Duodenal mucosa (tissue), 2 donors: ENCODE results near the gene EXTL1.

Experiments
- H3K27ac ChIP-seq: one replicate; pipeline ENCODE4 v1.7.0; 2013; ENCODE audit warnings: low read depth, low read length
- H3K27me3 ChIP-seq, 2 donors: one replicate each; pipeline ENCODE4 v1.7.0; 2013; ENCODE audit warnings: low read length in 2 of 2, control low read depth in 1 of 2; ENCODE audit not compliant: insufficient read depth in 2 of 2, control insufficient read depth in 1 of 2
- H3K36me3 ChIP-seq, 2 donors: one replicate each; pipeline ENCODE4 v1.7.0; 2013; ENCODE audit warnings: low read length in 2 of 2, control low read depth in 1 of 2; ENCODE audit not compliant: insufficient read depth in 2 of 2, control insufficient read depth in 1 of 2
- H3K4me1 ChIP-seq, 2 donors: one replicate each; pipeline ENCODE4 v1.7.0; 2013; ENCODE audit warnings: low read length in 2 of 2, control low read depth in 1 of 2; ENCODE audit not compliant: insufficient read depth in 2 of 2, control insufficient read depth in 1 of 2
- H3K4me3 ChIP-seq, 2 donors: one replicate each; pipeline ENCODE4 v1.7.0; 2013; ENCODE audit warnings: low read length in 2 of 2, low read depth in 1 of 2
- H3K9ac ChIP-seq, 2 donors: one replicate each; pipeline ENCODE4 v1.7.0; 2013; ENCODE audit warnings: low read length in 2 of 2, low read depth in 1 of 2
- H3K9me3 ChIP-seq, 2 donors: one replicate each; pipeline ENCODE4 v1.7.0; 2013; ENCODE audit warnings: low read length in 2 of 2, control low read depth in 1 of 2; ENCODE audit not compliant: control insufficient read depth in 1 of 2

EXTL1 gene

GRCh38 chr1:26067432-26067911, 45.9 kb downstream of the EXTL1 start, which contains the start of gene TRIM63:
Gene TRIM63 (minus strand): TSS chr1:26067630. CDS start chr1:26067494, 136 bp downstream.
- Histone ChIP-seq H3K27ac (no peak within 1 kb of the TSS), H3K36me3 (no peaks in the 10 kb centered on the region), H3K4me1 (no peaks in the 10 kb centered on the region), H3K27me3 (peaks cover 0 to 6% of the 10 kb centered on the region in 2 donors), H3K9me3 (no peaks in the 10 kb centered on the region), H3K9ac (no peak within 1 kb of the TSS), H3K4me3 (no peak within 1 kb of the TSS)

- no peak overlapping the region for H3K27ac ChIP-seq
- no peak overlapping the region for H3K9ac ChIP-seq
- H3K27me3 ChIP-seq: peaks cover 0 to 5% of the 10 kb centered on the region in 2 donors
- H3K4me3 ChIP-seq: no peak overlapping the region
- no peaks in the 10 kb centered on the region for H3K4me1 ChIP-seq
- no peaks in the 10 kb centered on the region for H3K36me3 ChIP-seq
- H3K9me3 ChIP-seq: no peaks in the 10 kb centered on the region
Measured at GRCh38 chr1:26069941-26070295, 48.3 kb downstream of the EXTL1 start.

GRCh38 chr1:26070296-26070962, 48.9 kb downstream of the EXTL1 start:
- H3K27me3 ChIP-seq: peaks cover 0 to 5% of the 10 kb centered on the region in 2 donors
- H3K36me3 ChIP-seq: no peaks in the 10 kb centered on the region
- H3K9me3 ChIP-seq: no peaks in the 10 kb centered on the region
- peaks cover 0 to 1% of the 10 kb centered on the region in 2 donors for H3K4me1 ChIP-seq
- no peak overlapping the region for H3K4me3 ChIP-seq
- no peak overlapping the region for H3K9ac ChIP-seq
- H3K27ac ChIP-seq: no peak overlapping the region

- Histone ChIP-seq H3K27me3 (peaks cover 0 to 5% of the 10 kb centered on the region in 2 donors), H3K9ac (no peak overlapping the region), H3K4me1 (peaks cover 3 to 6% of the 10 kb centered on the region in 2 donors)
Measured at GRCh38 chr1:26070963-26071342, 49.4 kb downstream of the EXTL1 start.

GRCh38 chr1:26072305-26072704, 50.7 kb downstream of the EXTL1 start:
- Histone ChIP-seq H3K4me1 (peaks cover 8 to 9% of the 10 kb centered on the region in 2 donors), H3K27me3 (peaks cover 0 to 5% of the 10 kb centered on the region in 2 donors), H3K27ac (no peak overlapping the region)

More at GRCh38 chr1:26070963-26071342, 49.4 kb downstream of the EXTL1 start:
- Histone ChIP-seq H3K27ac (no peak overlapping the region), H3K36me3 (no peaks in the 10 kb centered on the region), H3K4me3 (no peak overlapping the region), H3K9me3 (no peaks in the 10 kb centered on the region)

GRCh38 chr1:26075421-26076144, 54.0 kb downstream of the EXTL1 start:
- Histone ChIP-seq H3K9ac (no peak overlapping the region), H3K4me3 (no peak overlapping the region)

More at GRCh38 chr1:26072305-26072704, 50.7 kb downstream of the EXTL1 start:
- H3K4me3 ChIP-seq: no peak overlapping the region
- H3K9ac ChIP-seq: no peak overlapping the region
- no peaks in the 10 kb centered on the region for H3K36me3 ChIP-seq
- no peaks in the 10 kb centered on the region for H3K9me3 ChIP-seq

GRCh38 chr1:26077524-26077923, 55.9 kb downstream of the EXTL1 start:
- Histone ChIP-seq H3K9me3 (no peaks in the 10 kb centered on the region), H3K27ac (no peak overlapping the region), H3K4me1 (peaks cover 9 to 13% of the 10 kb centered on the region in 2 donors), H3K36me3 (no peaks in the 10 kb centered on the region), H3K27me3 (peaks cover 0 to 2% of the 10 kb centered on the region in 2 donors), H3K4me3 (no peak overlapping the region), H3K9ac (no peak overlapping the region)

More at GRCh38 chr1:26075421-26076144, 54.0 kb downstream of the EXTL1 start:
- Histone ChIP-seq H3K36me3 (no peaks in the 10 kb centered on the region), H3K4me1 (peaks cover 9 to 13% of the 10 kb centered on the region in 2 donors), H3K9me3 (no peaks in the 10 kb centered on the region), H3K27me3 (peaks cover 0 to 5% of the 10 kb centered on the region in 2 donors), H3K27ac (no peak overlapping the region)

- Histone ChIP-seq H3K9ac (no peak overlapping the region), H3K4me1 (peaks cover 9 to 13% of the 10 kb centered on the region in 2 donors), H3K27ac (no peak overlapping the region), H3K27me3 (no peaks in the 10 kb centered on the region), H3K36me3 (no peaks in the 10 kb centered on the region), H3K4me3 (no peak overlapping the region), H3K9me3 (no peaks in the 10 kb centered on the region)
Measured at GRCh38 chr1:26078286-26079177, 57.0 kb downstream of the EXTL1 start.

GRCh38 chr1:26079178-26079563, 57.6 kb downstream of the EXTL1 start:
- Histone ChIP-seq H3K27ac (no peak overlapping the region), H3K4me3 (no peak overlapping the region), H3K27me3 (no peaks in the 10 kb centered on the region), H3K9me3 (no peaks in the 10 kb centered on the region), H3K36me3 (no peaks in the 10 kb centered on the region), H3K4me1 (peaks cover 9 to 13% of the 10 kb centered on the region in 2 donors), H3K9ac (no peak overlapping the region)
